Muscle layer of colon (tissue), 2 donors: ENCODE data around the gene UBXN10.

Experiments
- H3K27ac ChIP-seq: one replicate; pipeline ENCODE4 v1.7.0; 2013; ENCODE audit warnings: low read depth, mild to moderate bottlenecking, low read length, moderate library complexity
- H3K27me3 ChIP-seq, 2 donors: one replicate each; pipeline ENCODE4 v1.7.0; 2013; ENCODE audit warnings: low read length in 2 of 2, mild to moderate bottlenecking in 2 of 2; ENCODE audit not compliant: insufficient read depth in 2 of 2, control insufficient read depth in 1 of 2
- H3K36me3 ChIP-seq: one replicate; pipeline ENCODE4 v1.7.0; 2013; ENCODE audit warnings: mild to moderate bottlenecking, low read length; ENCODE audit not compliant: insufficient read depth
- H3K4me1 ChIP-seq: one replicate; pipeline ENCODE4 v1.7.0; 2013; ENCODE audit warnings: mild to moderate bottlenecking, low read length; ENCODE audit not compliant: insufficient read depth
- H3K4me3 ChIP-seq, 2 donors: one replicate each; pipeline ENCODE4 v1.7.0; 2013; ENCODE audit warnings: low read length in 2 of 2, low read depth in 1 of 2, mild to moderate bottlenecking in 1 of 2, moderate library complexity in 1 of 2
- H3K9ac ChIP-seq: one replicate; pipeline ENCODE4 v1.7.0; 2013; ENCODE audit warnings: low read length
- H3K9me3 ChIP-seq: one replicate; pipeline ENCODE4 v1.7.0; 2013; ENCODE audit warnings: mild to moderate bottlenecking, low read length
- donor health status: abdominal sarcoma.
- donor health status: Adenocarcinoma of cecum.

UBXN10 gene

GRCh38 chr1:20185834-20186782, at the start of gene UBXN10, which contains the start of gene PLA2G2C:
Gene UBXN10 (plus strand): TSS chr1:20186096. CDS start chr1:20190562, 4,466 bp downstream.
Gene PLA2G2C (minus strand): TSS chr1:20186518. CDS start chr1:20177363, 9,155 bp downstream.
- peak within 1 kb of the TSS; percentile 92 for H3K27ac ChIP-seq
- H3K9me3 ChIP-seq: no peaks in the 10 kb centered on the region
- no peaks in the 10 kb centered on the region for H3K27me3 ChIP-seq
- peaks cover 78% of the 10 kb centered on the region for H3K4me1 ChIP-seq
- H3K9ac ChIP-seq: peak within 1 kb of the TSS; percentile 70
- H3K4me3 ChIP-seq: peak within 1 kb of the TSS; percentile 47 to 70
- peaks cover 4% of the 10 kb centered on the region for H3K36me3 ChIP-seq

GRCh38 chr1:20136249-20136648, 49.6 kb upstream of the UBXN10 start:
- Histone ChIP-seq H3K36me3 (no peaks in the 10 kb centered on the region), H3K9ac (no peak overlapping the region), H3K4me3 (no peak overlapping the region), H3K9me3 (no peaks in the 10 kb centered on the region), H3K27ac (no peak overlapping the region), H3K4me1 (no peaks in the 10 kb centered on the region), H3K27me3 (peaks cover 0 to 35% of the 10 kb centered on the region in 2 donors)

- Histone ChIP-seq H3K27ac (no peak overlapping the region), H3K27me3 (peaks cover 0 to 35% of the 10 kb centered on the region in 2 donors), H3K9ac (no peak overlapping the region), H3K9me3 (no peaks in the 10 kb centered on the region), H3K4me1 (no peaks in the 10 kb centered on the region), H3K4me3 (no peak overlapping the region), H3K36me3 (no peaks in the 10 kb centered on the region)
These were observed 48.8 kb upstream of the UBXN10 start for GRCh38 chr1:20137055-20137454.

GRCh38 chr1:20137604-20138003, 48.3 kb upstream of the UBXN10 start:
- Histone ChIP-seq H3K9ac (no peak overlapping the region), H3K4me3 (no peak overlapping the region), H3K27me3 (peaks cover 0 to 35% of the 10 kb centered on the region in 2 donors), H3K4me1 (no peaks in the 10 kb centered on the region), H3K36me3 (no peaks in the 10 kb centered on the region), H3K27ac (no peak overlapping the region), H3K9me3 (no peaks in the 10 kb centered on the region)

- Histone ChIP-seq H3K9me3 (no peaks in the 10 kb centered on the region), H3K27me3 (peaks cover 0 to 35% of the 10 kb centered on the region in 2 donors), H3K27ac (no peak overlapping the region), H3K4me3 (no peak overlapping the region), H3K36me3 (no peaks in the 10 kb centered on the region), H3K9ac (no peak overlapping the region), H3K4me1 (no peaks in the 10 kb centered on the region)
These were observed 47.5 kb upstream of the UBXN10 start for GRCh38 chr1:20138346-20138745.

GRCh38 chr1:20138961-20139550, 46.8 kb upstream of the UBXN10 start, which contains the start of gene PLA2G2F:
Gene PLA2G2F (plus strand): TSS chr1:20139323. CDS start chr1:20139428, 105 bp downstream.
- Histone ChIP-seq H3K4me1 (no peaks in the 10 kb centered on the region), H3K4me3 (no peak within 1 kb of the TSS), H3K27me3 (peaks cover 0 to 33% of the 10 kb centered on the region in 2 donors)

GRCh38 chr1:20139776-20140612, 45.9 kb upstream of the UBXN10 start:
- no peak overlapping the region for H3K9ac ChIP-seq
- no peak overlapping the region for H3K27ac ChIP-seq
- no peaks in the 10 kb centered on the region for H3K4me1 ChIP-seq
- H3K36me3 ChIP-seq: no peaks in the 10 kb centered on the region
- H3K9me3 ChIP-seq: no peaks in the 10 kb centered on the region
- H3K4me3 ChIP-seq: no peak overlapping the region
- H3K27me3 ChIP-seq: peaks cover 0 to 28% of the 10 kb centered on the region in 2 donors

More at GRCh38 chr1:20138961-20139550, 46.8 kb upstream of the UBXN10 start, which contains the start of gene PLA2G2F:
- Histone ChIP-seq H3K9me3 (no peaks in the 10 kb centered on the region), H3K27ac (no peak within 1 kb of the TSS), H3K9ac (no peak within 1 kb of the TSS), H3K36me3 (no peaks in the 10 kb centered on the region)

GRCh38 chr1:20141001-20141400, 44.9 kb upstream of the UBXN10 start:
- Histone ChIP-seq H3K27ac (no peak overlapping the region), H3K36me3 (no peaks in the 10 kb centered on the region), H3K4me3 (no peak overlapping the region), H3K9me3 (no peaks in the 10 kb centered on the region), H3K4me1 (no peaks in the 10 kb centered on the region), H3K9ac (no peak overlapping the region), H3K27me3 (peaks cover 0 to 23% of the 10 kb centered on the region in 2 donors)

GRCh38 chr1:20141466-20141865, 44.4 kb upstream of the UBXN10 start:
- Histone ChIP-seq H3K27ac (no peak overlapping the region), H3K27me3 (peaks cover 0 to 23% of the 10 kb centered on the region in 2 donors), H3K9me3 (no peaks in the 10 kb centered on the region), H3K9ac (no peak overlapping the region), H3K4me3 (no peak overlapping the region), H3K4me1 (no peaks in the 10 kb centered on the region), H3K36me3 (no peaks in the 10 kb centered on the region)

- no peak overlapping the region for H3K4me3 ChIP-seq
- no peaks in the 10 kb centered on the region for H3K36me3 ChIP-seq
- H3K4me1 ChIP-seq: no peaks in the 10 kb centered on the region
- H3K9ac ChIP-seq: no peak overlapping the region
- no peak overlapping the region for H3K27ac ChIP-seq
- peaks cover 0 to 20% of the 10 kb centered on the region in 2 donors for H3K27me3 ChIP-seq
- H3K9me3 ChIP-seq: no peaks in the 10 kb centered on the region
These were observed 43.7 kb upstream of the UBXN10 start for GRCh38 chr1:20142001-20142710.
